HFFc6 (cell line): ENCODE data around the gene BMP10. TPM values are rescaled to one million over a fixed set of nuclear protein-coding genes. Genes with fewer than 3 reads are reported as not detected.
A peak's percentile ranks its signal among the peaks of the same experiment; 100 is the strongest.

Experiments
- DNase-seq: peaks from one replicate; pipeline ENCODE4 v3.0.0-alpha.2; 2018
- H3K27ac Mint-ChIP-seq: 2 replicates; pipeline ENCODE4 v1.8.0; 2020; ENCODE audit warnings: mild to moderate bottlenecking, mixed read lengths
- H3K27me3 Mint-ChIP-seq: 2 replicates; pipeline ENCODE4 v1.8.0; 2021; ENCODE audit warnings: mild to moderate bottlenecking, moderate library complexity, mixed read lengths; ENCODE audit not compliant: insufficient read depth
- H3K36me3 Mint-ChIP-seq: 2 replicates; pipeline ENCODE4 v1.8.0; 2021; ENCODE audit warnings: low read depth, mixed read lengths
- H3K4me1 Mint-ChIP-seq: 2 replicates; pipeline ENCODE4 v1.8.0; 2020; ENCODE audit warnings: low read depth, mixed read lengths
- H3K4me3 Mint-ChIP-seq: 2 replicates; pipeline ENCODE4 v1.8.0; 2020; ENCODE audit warnings: mild to moderate bottlenecking, moderate library complexity, mixed read lengths
- H3K9me3 Mint-ChIP-seq: 2 replicates; pipeline ENCODE4 v1.8.0; 2020; ENCODE audit warnings: mild to moderate bottlenecking, mixed read lengths
- CTCF ChIP-seq: fragments of 200-600 bp; sonication (generic); IDR thresholded peaks from 2 replicates; pipeline ENCODE4 v1.5.0; 2021; ENCODE audit warnings: antibody characterized with exemption, mild to moderate bottlenecking
- total RNA-seq, 6 experiments: library from RNA; stranded (reverse); fragmentation: NEBNext Ultra II Directional; extraction: Animal tissue kit (Norgen Biotek cat#: 25700); gene quantifications; 2 replicates in 1 of 6; 3 replicates in 5 of 6; pipeline ENCODE4 v1.2.3, GENCODE V29; 2021

Gene BMP10
- total RNA-seq, 6 experiments from 2014 or later = not detected

GRCh38 chr2:68828887-68829708 is 42.1 kb downstream of the BMP10 start:
- peaks cover 3% of the 10 kb centered on the region; the same call in 1 of the 2 replicates for H3K27me3 Mint-ChIP-seq
- H3K4me3 Mint-ChIP-seq = peak overlapping the region; percentile 73
- peak; percentile 94 for DNase-seq
- H3K36me3 Mint-ChIP-seq = no peaks in the 10 kb centered on the region
- peak; percentile 16; the same call in 1 of the 2 replicates for TF ChIP-seq CTCF
- peaks cover 78% of the 10 kb centered on the region for H3K4me1 Mint-ChIP-seq
- no peaks in the 10 kb centered on the region for H3K9me3 Mint-ChIP-seq
- H3K27ac Mint-ChIP-seq = peak overlapping the region; percentile 70

- TF ChIP-seq CTCF = no peak
- Mint-ChIP-seq H3K36me3 (no peaks in the 10 kb centered on the region), H3K9me3 (no peaks in the 10 kb centered on the region), H3K4me1 (peaks cover 80% of the 10 kb centered on the region), H3K27ac (0 out of 2 replicates have a peak overlapping the region, but pooled peaks have one; percentile 14), H3K4me3 (no peak overlapping the region), H3K27me3 (peaks cover 3% of the 10 kb centered on the region; the same call in 1 of the 2 replicates)
- no peak for DNase-seq
These were observed 43.5 kb downstream of the BMP10 start for GRCh38 chr2:68827666-68828065.

GRCh38 chr2:68825866-68826265 is 45.3 kb downstream of the BMP10 start:
- peaks cover 3% of the 10 kb centered on the region; the same call in 1 of the 2 replicates for H3K27me3 Mint-ChIP-seq
- TF ChIP-seq CTCF = no peak
- H3K9me3 Mint-ChIP-seq = no peaks in the 10 kb centered on the region
- H3K36me3 Mint-ChIP-seq = no peaks in the 10 kb centered on the region
- H3K4me3 Mint-ChIP-seq = no peak overlapping the region
- peaks cover 63% of the 10 kb centered on the region for H3K4me1 Mint-ChIP-seq
- DNase-seq = no peak
- no peak overlapping the region for H3K27ac Mint-ChIP-seq

- peaks cover 3% of the 10 kb centered on the region; the same call in 1 of the 2 replicates for H3K27me3 Mint-ChIP-seq
- H3K36me3 Mint-ChIP-seq = no peaks in the 10 kb centered on the region
- peak overlapping the region; percentile 37 for H3K4me3 Mint-ChIP-seq
- DNase-seq = peak; percentile 67
- no peak for TF ChIP-seq CTCF
- H3K27ac Mint-ChIP-seq = peak overlapping the region; percentile 43; the same call in 1 of the 2 replicates
- no peaks in the 10 kb centered on the region for H3K9me3 Mint-ChIP-seq
- H3K4me1 Mint-ChIP-seq = peaks cover 59% of the 10 kb centered on the region
These were observed 46.4 kb downstream of the BMP10 start for GRCh38 chr2:68824831-68825230.

- DNase-seq = no peak
- peaks cover 34% of the 10 kb centered on the region for H3K4me1 Mint-ChIP-seq
- no peak overlapping the region for H3K4me3 Mint-ChIP-seq
- no peak overlapping the region for H3K27ac Mint-ChIP-seq
- no peaks in the 10 kb centered on the region for H3K36me3 Mint-ChIP-seq
- H3K27me3 Mint-ChIP-seq = peaks cover 3% of the 10 kb centered on the region; the same call in 1 of the 2 replicates
- no peak for TF ChIP-seq CTCF
- H3K9me3 Mint-ChIP-seq = no peaks in the 10 kb centered on the region
These were observed 48.9 kb downstream of the BMP10 start for GRCh38 chr2:68822207-68822872.
